HL-60 (cell line): ENCODE results near the gene FTO.

ENCODE experiments used
- CTCF ChIP-seq: IDR thresholded peaks from one replicate; pipeline ENCODE4 v1.5.1; 2011; ENCODE audit warnings: low read length, control low read depth, inconsistent platforms; ENCODE audit not compliant: insufficient read depth
- GABPA ChIP-seq: IDR thresholded peaks from 2 replicates; pipeline ENCODE4 v1.6.1; 2012; ENCODE audit warnings: low read depth
- POLR2AphosphoS5 ChIP-seq: IDR thresholded peaks from 2 replicates; pipeline ENCODE4 v1.6.1; 2012; ENCODE audit warnings: low read depth
- REST ChIP-seq: IDR thresholded peaks from 2 replicates; pipeline ENCODE4 v1.6.1; 2012; ENCODE audit warnings: low read depth; ENCODE audit not compliant: insufficient replicate concordance

DNA sequence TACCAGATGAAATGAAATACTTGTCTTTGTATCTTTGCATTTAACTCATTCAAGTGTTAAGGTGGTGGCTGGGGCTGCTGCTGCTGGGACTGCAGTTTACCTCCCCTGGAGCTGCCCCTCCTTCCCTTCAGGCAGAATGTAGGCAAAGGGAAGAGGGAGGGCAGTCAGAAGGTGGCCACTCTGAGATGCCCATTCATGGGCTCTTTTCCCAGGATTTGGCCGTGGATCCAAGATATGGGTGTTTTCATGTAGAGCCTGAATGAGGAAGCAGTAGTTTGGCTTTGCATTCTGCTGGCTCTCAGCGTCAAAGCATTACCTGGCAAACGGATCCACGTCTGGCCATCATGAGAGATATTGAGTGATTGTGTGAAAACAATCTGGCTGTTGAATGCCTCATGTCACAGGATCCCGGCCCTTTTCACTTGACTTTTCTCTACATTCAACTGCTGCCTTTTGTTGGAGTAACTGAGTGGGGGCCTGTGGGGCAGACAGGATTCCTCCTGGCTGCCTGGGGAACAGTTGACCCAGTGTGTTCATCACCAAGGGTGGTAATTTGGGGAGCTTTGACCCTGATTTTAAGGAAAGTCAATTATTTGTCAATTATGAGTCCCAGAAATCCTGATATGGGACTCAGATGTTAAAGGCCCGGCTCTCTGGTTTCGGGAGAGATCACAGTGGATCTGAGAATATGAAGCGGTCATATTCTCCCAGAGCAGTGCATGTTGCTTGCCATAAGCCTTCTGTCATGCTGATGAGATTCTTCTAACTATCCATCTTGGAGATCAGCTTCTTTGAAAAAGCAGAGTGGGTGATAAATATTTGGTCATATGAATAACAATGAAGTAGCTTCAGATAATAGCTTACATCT is 345.9 kb downstream of the FTO start:
- TF ChIP-seq CTCF = no peak
- TF ChIP-seq POLR2AphosphoS5 = no peak
- no peak for TF ChIP-seq REST
- TF ChIP-seq GABPA = no peak
